Esophagus muscularis mucosa (tissue), 4 donors: Measurements from ENCODE around the gene MMP15. TPM values are rescaled to one million over a fixed set of nuclear protein-coding genes. Genes with fewer than 3 reads are reported as not detected.

Experiments
- DNase-seq: peaks from one replicate; pipeline ENCODE4 v3.0.0-alpha.2; 2017; ENCODE audit errors: extremely low spot score
- H3K27ac ChIP-seq, 4 donors: fragments of 200-600 bp; sonication (generic); replicated peaks in 1 of 4; 1 replicate in 3 of 4; 2 replicates in 1 of 4; pipeline ENCODE4 v1.5.1; 2016 to 2019; ENCODE audit warnings: mild to moderate bottlenecking in 1 of 4
- H3K27me3 ChIP-seq, 4 donors: fragments of 200-600 bp; sonication (generic); one replicate each; pipeline versions ENCODE4 v1.5.1 to v1.6.0; 2016 to 2019
- H3K36me3 ChIP-seq, 4 donors: fragments of 200-600 bp; sonication (generic); one replicate each; pipeline ENCODE4 v1.5.1; 2016 to 2019
- H3K4me1 ChIP-seq, 4 donors: fragments of 200-600 bp; sonication (generic); one replicate each; pipeline ENCODE4 v1.5.1; 2016 to 2019
- H3K4me3 ChIP-seq, 4 donors: fragments of 200-600 bp; sonication (generic); 1 replicate in 2 of 4; 2 replicates in 2 of 4; pipeline ENCODE4 v1.5.1; 2016 to 2019; ENCODE audit warnings: mild to moderate bottlenecking in 4 of 4, moderate library complexity in 1 of 4
- H3K9me3 ChIP-seq, 4 donors: fragments of 200-600 bp; sonication (generic); 1 replicate in 3 of 4; 2 replicates in 1 of 4; pipeline ENCODE4 v1.5.1; 2016 to 2019
- CTCF ChIP-seq, 3 experiments: fragments of 200-600 bp in 2 of 3; fragments of 450-650 bp in 1 of 3; sonication (generic) in 2 of 3; IDR thresholded peaks; one replicate each; pipeline ENCODE4 v1.5.1; 2017 to 2019; ENCODE audit warnings: antibody characterized with exemption in 3 of 3, mild to moderate bottlenecking in 2 of 3, moderate library complexity in 1 of 3
- EP300 ChIP-seq: sonication (generic); formaldehyde crosslinking; IDR thresholded peaks from one replicate; pipeline ENCODE4 v1.6.1; 2017; ENCODE audit warnings: antibody characterized with exemption
- POLR2A ChIP-seq: fragments of 450-650 bp; IDR thresholded peaks from one replicate; pipeline ENCODE4 v1.6.1; 2017; ENCODE audit warnings: antibody characterized with exemption, moderate library complexity, mild to moderate bottlenecking, low read depth
- POLR2AphosphoS5 ChIP-seq, 2 donors: sonication (generic); formaldehyde crosslinking; IDR thresholded peaks; one replicate each; pipeline ENCODE4 v1.6.1; 2017; ENCODE audit warnings: antibody characterized with exemption in 2 of 2
- WGBS: methylation state at CpG from one replicate; pipeline ENCODE4 v1.1.5; 2018; 5-methylcytosine and 5-hydroxymethylcytosine counted together
- intact Hi-C: fragments of 100-400 bp; cut with DNase I; formaldehyde crosslinking; loops from one replicate; pipeline ENCODE4 v1.15.1; 2023
- total RNA-seq, 4 donors: library from RNA; depleted of rRNA; stranded (reverse); fragments of >200 nt; gene quantifications; one replicate each; pipeline versions ENCODE4 v1.1.0 to v1.2.1, GENCODE V29; 2016

Gene MMP15
- total RNA-seq, 4 donors from 2014 or later, result 3.8 to 16.3 (median 8.7) TPM

GRCh38 chr16:58042001-58042885 lies 16.7 kb downstream of the MMP15 start:
- intact Hi-C loops, result no loop called here
- TF ChIP-seq CTCF (IDR thresholded peaks at IDR 0.05), result no peak
- no peak for TF ChIP-seq POLR2A
- TF ChIP-seq POLR2AphosphoS5 (IDR thresholded peaks at IDR 0.05), result no peak
- TF ChIP-seq EP300, result no peak
- Histone ChIP-seq H3K4me3 (no peak overlapping the region), H3K27ac (no peak overlapping the region), H3K36me3 (peaks cover 0 to 87% (median 79%) of the 10 kb centered on the region in 4 donors), H3K9me3 (no peaks in the 10 kb centered on the region), H3K4me1 (peaks cover 0 to 12% (median 8%) of the 10 kb centered on the region in 4 donors), H3K27me3 (no peaks in the 10 kb centered on the region)
- WGBS, result 93% methylated on average over 3 of the region's 22 CpGs
- no peak for DNase-seq

- WGBS, result 95% methylated on average over 16 of the region's 16 CpGs
- TF ChIP-seq CTCF (IDR thresholded peaks at IDR 0.05) (no peak), POLR2A (no peak), EP300 (no peak), POLR2AphosphoS5 (IDR thresholded peaks at IDR 0.05) (no peak)
Measured at GRCh38 chr16:58042886-58043515, 17.4 kb downstream of the MMP15 start.

GRCh38 chr16:58043571-58044155 lies 18.1 kb downstream of the MMP15 start:
- WGBS, result 92% methylated on average over 7 of the region's 7 CpGs
- DNase-seq, result no peak
- intact Hi-C loops, result no loop called here
- Histone ChIP-seq H3K27ac (no peak overlapping the region), H3K4me1 (peaks cover 2 to 25% (median 19%) of the 10 kb centered on the region in 4 donors), H3K9me3 (no peaks in the 10 kb centered on the region), H3K36me3 (peaks cover 0 to 72% (median 68%) of the 10 kb centered on the region in 4 donors), H3K27me3 (no peaks in the 10 kb centered on the region), H3K4me3 (no peak overlapping the region)
- TF ChIP-seq EP300 (no peak), POLR2A (no peak), CTCF (IDR thresholded peaks at IDR 0.05) (no peak), POLR2AphosphoS5 (IDR thresholded peaks at IDR 0.05) (no peak)

More at GRCh38 chr16:58042886-58043515, 17.4 kb downstream of the MMP15 start:
- no peak overlapping the region for H3K27ac ChIP-seq
- no peaks in the 10 kb centered on the region for H3K27me3 ChIP-seq
- DNase-seq, result no peak
- H3K36me3 ChIP-seq, result peaks cover 0 to 79% (median 75%) of the 10 kb centered on the region in 4 donors
- intact Hi-C loops, result no loop called here
- peaks cover 0 to 20% (median 15%) of the 10 kb centered on the region in 4 donors for H3K4me1 ChIP-seq
- no peaks in the 10 kb centered on the region for H3K9me3 ChIP-seq
- H3K4me3 ChIP-seq, result no peak overlapping the region

- H3K9me3 ChIP-seq, result no peaks in the 10 kb centered on the region
- no peak overlapping the region for H3K27ac ChIP-seq
- no peak overlapping the region for H3K4me3 ChIP-seq
- TF ChIP-seq POLR2A (no peak), POLR2AphosphoS5 (IDR thresholded peaks at IDR 0.05) (no peak), EP300 (no peak), CTCF (IDR thresholded peaks at IDR 0.05) (no peak)
- DNase-seq, result no peak
- 96% methylated on average over 7 of the region's 9 CpGs for WGBS
- H3K4me1 ChIP-seq, result peaks cover 9 to 33% (median 21%) of the 10 kb centered on the region in 4 donors
- no peaks in the 10 kb centered on the region for H3K27me3 ChIP-seq
- H3K36me3 ChIP-seq, result peaks cover 0 to 65% (median 60%) of the 10 kb centered on the region in 4 donors
- intact Hi-C loops, result no loop called here
Measured at GRCh38 chr16:58044266-58045019, 18.9 kb downstream of the MMP15 start.
